HG03457 (cell line): Measurements from ENCODE around the gene GPD1L.
"Not testable (repeated sequence)": the region's sequence is repeated elsewhere in the genome, so short reads cannot be mapped to it uniquely, and the experiment has no call there.

Experiments used
- ATAC-seq: cut with Tn5 transposase; IDR thresholded peaks from one replicate; pipeline ENCODE4 v1.9.1; 2021; ENCODE audit warnings: moderate number of reproducible peaks; ENCODE audit not compliant: unreplicated experiment

Gene GPD1L

DNA sequence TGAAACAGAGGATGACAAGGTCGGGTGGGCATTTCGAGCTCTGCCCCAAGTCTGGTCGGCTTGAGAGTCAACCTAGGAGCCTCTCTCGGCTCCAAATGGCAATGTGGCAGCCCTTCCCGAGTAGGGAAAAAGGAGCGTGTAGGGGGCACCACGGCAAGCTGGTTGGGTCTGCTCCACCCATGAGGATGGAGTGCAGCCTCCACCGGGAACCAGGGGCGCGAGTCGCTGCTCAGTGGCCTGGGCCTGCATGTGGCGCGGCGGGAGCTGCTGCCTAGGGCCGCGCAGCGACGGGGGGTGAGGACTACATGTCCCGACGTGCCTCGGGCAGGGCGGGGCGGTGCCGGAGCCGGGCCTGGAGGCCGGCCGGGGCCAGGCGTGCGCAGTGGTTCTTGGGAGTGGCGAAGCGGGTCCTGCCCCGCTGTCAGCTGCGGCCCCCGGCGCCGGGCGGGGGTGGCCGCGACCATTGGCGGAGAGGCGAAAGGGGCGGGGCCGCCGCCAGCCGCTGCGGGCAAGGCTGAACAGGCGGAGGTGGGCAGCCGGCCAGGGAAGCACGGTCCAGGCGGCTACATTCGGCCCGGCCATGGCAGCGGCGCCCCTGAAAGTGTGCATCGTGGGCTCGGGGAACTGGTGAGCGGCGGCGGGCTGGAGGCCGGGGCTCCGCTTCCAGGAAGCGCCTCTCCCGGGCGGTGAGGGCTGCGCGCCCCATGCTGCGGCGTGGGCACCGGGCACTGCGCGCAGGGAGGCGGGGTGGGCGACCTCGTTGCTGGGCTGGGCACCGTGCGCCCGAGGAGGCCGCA is at the start of gene GPD1L:
Gene GPD1L (plus strand): TSS at position 489 of the 797 bp plus-strand sequence. CDS start 92 bp downstream, at position 581.
- peak; percentile 99 for ATAC-seq

DNA sequence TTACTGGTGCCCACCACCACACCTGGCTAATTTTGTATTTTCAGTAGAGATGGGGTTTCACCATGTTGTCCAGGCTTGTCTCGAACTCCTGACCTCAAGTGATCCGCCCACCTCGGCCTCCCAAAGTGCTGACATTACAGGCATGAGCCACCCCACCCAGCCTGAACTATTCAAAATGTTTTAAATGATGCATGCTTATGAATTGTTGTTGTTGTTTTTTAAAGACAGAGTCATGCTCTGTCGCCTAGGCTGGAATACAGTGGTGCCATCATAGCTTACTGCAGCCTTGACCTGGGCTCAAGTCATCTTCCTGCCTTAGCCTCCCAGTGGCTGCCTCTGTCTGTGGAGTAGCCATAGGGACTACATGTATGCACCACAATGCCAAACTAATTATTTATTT is 48.0 kb upstream of the GPD1L start:
- not testable (repeated sequence) for ATAC-seq

DNA sequence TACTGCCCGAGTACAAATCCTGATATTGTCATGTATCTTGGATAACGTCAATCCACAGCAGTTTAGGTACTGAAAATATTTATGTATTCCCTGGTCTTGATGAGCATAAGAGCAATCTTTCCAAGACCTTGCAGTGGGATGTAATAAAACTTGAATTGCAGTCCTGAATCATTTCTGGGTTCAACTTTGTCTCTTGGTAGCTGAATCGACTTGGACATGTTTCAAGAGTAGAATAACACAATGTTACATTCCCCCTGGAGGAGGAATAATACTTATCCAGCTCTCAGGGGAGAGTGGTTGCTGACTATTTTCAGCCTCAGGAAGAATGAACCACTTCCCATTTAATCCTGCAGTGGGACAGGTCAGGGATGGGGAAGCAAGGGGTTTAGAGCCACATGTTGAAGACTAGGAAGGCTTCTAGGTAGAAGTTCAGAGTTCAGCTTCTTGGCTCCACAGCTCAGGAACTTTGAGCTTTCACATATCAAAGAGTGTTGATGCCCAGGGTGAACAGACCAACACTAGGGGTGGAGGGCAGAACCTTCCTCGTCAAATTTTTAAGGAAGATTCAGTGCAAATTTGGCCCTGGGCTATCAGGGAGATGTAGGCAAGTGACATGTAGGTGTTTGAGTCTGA is 43.4 kb upstream of the GPD1L start:
- ATAC-seq = no peak

DNA sequence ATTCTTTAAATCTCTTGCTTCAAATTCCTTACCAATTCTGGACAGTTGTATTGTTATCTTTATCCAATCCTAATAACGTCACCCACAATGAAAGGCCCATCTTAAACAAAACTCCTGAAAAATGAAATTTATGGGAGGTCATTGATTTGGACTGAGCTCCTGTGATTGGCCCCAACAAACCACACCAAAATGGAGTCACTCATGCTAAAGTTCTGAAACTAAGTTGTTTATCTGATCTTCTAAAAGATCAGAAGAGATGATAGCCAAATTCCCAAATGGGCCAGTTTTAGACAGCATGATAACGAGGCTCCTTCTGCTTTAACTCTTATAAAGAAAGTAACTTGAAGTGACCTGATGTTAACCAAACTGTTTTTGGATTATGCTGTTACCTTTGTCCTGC is 39.7 kb upstream of the GPD1L start:
- no peak for ATAC-seq

DNA sequence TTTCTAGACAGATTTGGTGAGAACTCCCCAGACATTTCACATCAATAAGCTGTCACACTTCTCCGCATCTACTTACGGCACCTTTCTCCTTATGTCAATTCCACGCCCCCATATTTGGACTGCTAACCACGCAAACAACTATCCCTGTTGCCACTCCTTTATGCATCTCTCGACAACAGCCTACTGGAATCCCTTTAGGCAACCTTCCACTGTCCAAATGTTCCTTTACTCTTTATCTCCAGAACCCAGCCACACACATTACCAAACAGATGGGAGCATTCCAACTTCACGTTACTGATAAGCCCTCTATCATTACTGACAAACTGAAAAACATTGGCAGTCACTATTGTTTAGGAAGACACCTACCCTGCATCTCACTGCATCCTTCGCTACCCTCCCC is 32.2 kb upstream of the GPD1L start:
- ATAC-seq = not testable (repeated sequence)

DNA sequence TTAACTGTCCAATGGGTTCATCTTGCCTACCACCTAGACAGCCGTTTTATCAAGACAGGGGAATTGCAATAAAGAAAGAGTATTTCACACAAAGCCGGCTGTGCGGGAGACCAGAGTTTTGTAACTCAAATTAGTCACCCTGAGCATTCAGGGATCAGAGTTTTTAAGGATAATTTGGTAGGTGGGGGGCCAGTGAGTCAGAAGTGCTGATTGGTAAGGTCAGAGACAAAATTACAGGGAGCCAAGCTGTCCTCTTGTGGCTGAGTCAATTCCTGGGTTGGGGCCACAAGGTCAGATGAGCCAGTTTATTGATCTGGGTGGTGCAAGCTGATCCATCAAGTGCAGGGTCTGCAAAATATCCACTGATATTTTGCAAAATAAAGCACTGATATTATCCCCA is 29.9 kb upstream of the GPD1L start:
- no peak for ATAC-seq

DNA sequence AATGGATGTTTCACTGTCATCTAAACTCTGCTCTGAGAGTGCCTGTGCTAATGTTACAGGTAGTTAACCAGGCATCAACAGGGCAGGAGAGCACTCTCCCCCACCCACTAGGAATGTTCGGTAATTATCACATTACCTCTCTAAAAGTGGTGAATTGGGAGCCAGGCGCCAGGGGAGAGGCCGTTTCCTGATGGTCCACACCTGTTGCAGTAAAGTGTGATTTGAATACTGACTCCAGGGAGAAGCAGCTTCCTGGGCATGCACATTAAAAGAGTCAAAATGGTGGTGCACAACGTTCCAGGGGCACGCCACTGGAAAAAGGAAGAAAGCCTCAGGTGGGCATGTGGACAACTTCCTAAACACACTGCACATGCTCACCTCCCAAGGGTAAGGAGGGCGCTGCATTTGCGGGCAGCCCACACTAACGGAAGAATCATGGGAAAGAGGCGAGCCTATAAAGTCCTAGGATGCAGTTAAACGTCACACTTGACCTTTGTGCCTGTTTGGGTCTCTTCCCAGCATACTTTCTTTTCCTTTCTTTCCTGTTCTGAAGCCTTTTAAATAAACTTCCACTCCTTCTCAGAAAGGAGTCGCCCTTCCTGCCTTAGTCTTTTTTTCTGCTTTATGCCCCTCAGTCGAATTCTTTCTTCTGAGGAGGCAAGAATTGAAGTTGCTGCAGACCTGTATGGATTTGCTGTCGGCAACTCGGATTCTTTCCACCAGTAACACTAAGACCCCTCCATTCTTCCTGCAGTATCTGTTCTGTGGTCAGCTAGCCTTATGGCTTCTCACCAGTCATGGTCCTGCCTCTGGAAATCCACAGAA is 28.9 kb upstream of the GPD1L start:
- ATAC-seq = no peak

DNA sequence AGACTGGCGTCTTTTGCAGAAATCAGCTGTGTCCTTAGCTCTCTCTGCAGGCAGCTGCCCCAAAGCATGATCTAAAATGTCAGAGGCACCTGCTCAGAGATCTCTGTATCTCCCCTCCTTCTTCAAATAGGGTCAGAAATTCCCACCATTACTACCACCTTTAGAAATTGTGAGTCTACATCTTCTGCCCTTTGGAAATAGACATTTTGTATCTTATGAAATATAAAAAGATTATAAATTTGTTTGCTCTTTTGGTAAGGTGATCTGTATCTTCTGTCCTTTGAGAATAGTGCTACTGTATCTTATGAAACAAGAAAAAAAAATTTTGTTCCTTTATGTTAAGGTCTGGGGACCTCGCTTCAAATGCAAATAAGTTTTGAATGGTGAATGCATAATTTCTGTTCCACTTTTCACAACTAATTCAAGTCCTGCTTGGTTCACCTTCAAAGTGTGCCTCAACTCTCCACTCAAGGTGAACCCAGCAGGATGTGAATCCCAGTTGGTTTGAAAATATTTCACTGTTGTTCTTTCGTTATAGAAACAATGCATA is 28.3 kb upstream of the GPD1L start:
- ATAC-seq = no peak

DNA sequence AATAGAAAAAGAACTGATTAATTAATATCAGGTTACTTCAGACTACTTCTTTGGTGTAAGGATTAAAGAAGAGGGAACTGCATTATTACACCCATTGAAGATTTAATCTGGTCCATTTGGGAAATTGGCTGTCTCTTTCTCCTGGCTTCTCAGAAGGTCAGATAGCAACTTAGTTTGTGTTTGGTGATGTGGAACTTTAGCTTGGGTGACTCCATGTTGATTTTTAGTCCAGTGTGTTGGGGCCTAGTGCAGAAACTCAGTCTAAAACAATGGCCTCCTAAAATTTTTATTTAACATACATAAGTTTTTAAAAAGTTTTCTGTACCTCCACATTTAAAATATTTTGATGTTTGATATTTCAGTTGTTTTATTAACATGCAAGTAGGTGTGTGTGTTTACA is 27.6 kb upstream of the GPD1L start:
- ATAC-seq = no peak

DNA sequence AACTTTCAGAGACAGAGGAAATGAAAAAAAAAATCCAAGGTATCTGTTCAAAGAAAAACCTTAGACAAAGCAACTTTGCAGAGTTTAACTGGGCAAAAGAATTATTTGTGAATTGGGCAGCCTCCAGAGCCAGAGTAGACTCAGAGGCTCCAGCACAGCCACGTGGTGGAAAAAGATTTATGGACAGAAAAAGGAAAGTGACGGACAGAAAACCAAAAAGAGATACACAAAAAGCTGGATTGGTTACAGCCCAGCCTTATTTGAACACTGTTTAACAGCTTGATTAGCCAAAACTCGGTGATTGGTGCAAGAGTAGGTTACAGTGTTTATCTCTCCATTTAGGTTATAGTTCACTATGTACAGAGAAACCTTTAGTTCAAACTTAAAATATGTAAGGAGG is 23.7 kb upstream of the GPD1L start:
- no peak for ATAC-seq

DNA sequence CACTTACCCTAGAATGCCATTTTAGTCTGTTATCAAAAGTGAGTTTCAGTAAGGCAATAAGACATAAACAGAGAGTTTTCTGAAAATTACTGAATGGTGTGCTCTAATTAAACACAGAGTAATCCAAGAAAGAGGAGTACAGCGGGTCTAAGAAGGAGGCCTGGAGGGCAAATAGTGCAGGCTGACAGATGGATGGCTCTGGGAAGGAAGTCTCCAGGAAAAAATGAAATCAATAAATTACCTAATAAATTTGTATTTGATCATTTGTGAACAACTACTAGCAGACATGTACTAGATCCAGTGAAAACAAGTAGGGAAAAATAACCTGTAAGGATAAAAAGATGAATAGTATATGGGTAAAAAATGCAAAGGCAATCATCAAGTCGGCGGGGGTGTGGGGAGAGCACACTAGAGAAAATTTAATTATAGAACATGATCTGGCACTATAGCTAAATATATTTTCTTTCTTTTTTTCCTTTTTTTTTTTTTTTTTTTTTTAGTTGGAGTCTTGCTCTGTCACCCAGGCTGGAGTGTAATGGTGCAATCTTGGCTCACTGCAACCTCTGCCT is 22.6 kb upstream of the GPD1L start:
- no peak for ATAC-seq

DNA sequence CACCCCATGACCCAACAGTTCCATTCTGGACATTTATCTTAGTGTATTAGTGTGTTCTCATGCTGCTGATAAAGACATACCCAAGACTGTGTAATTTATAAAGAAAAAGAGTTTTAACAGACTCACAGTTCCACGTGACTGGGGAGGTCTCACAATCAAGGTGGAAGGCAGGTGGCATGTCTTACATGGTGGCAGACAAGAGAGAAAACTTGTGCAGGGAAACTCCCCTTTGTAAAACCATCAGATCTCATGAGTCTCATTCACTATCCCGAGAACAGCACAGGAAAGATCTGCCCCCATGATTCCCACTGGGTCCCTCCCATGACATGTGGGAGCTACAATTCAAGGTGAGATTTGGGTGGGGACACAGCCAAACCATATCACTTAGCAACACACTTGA is 21.6 kb upstream of the GPD1L start:
- ATAC-seq = no peak

DNA sequence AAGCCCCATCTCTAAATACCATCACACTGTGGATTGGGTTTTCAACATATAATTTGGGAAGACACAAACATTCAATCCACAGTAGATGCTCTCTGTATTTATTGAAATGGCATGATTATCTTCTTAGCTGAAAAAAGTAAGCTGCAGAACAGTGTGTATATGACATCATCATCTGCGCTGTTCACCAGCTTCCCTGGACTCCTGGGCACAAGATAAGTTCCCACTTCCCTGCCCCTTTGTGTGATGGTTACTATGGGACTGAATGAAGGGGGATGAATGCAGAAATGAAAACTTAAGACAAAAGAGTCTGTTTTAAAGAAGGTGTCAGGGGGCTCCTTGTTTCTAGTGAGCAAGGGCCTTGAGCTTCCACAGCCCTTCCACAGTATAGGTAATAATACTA is 20.0 kb upstream of the GPD1L start:
- ATAC-seq = no peak

DNA sequence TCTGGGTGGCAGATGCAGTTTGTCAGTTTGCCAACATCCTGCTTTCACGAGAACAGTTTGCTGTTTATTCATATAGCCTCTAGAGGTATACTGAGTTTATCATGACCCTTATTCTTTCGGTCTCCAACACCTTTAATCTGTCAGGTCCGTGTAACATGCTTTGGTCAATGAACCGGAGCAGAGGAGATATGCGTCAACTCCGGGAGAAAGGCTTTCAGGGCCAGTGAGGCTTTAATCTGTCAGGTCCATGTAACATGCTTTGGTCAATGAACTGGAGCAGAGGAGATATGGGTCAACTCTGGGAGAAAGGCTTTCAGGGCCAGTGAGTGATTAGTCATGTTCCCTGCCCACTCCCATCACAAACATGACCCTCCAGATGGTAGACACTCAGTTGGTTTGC is 16.9 kb upstream of the GPD1L start:
- ATAC-seq = no peak

DNA sequence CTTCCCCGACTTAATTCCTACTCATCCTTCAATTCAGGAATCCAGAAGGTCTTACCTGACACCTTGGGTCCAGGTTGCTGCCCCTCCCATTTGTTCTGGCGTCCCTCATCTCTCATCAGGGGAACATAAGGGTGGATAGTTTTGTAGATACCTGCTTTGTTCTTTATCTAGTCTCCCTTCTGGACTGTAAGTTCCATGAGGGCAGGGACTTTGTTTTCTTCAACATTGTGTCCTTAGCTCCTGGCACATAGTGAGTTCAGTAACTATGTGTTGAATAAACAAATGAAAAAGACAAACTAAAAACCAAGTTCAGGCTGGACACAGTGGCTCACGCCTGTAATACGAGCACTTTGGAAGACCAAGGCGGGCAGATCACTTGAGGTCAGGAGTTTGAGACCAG is 13.2 kb upstream of the GPD1L start:
- ATAC-seq = no peak

DNA sequence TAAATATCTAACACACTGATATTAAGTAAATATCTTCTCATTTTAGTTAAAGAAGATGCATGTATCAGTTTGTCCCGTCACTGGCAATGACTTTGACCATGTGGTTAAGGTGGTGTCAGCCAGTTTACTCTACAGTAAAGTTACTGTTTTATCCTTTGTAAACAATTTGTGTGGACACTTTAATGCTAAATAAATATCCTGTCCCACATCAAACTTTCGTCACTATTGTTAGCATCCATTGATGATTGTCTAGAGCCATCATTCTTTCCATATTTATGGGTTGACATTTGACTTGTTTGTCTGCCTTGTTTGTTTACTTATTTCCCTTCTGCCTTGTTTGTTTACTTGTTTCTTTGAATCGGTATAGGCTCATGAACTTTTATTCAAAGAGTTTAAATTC is 11.0 kb upstream of the GPD1L start:
- no peak for ATAC-seq

DNA sequence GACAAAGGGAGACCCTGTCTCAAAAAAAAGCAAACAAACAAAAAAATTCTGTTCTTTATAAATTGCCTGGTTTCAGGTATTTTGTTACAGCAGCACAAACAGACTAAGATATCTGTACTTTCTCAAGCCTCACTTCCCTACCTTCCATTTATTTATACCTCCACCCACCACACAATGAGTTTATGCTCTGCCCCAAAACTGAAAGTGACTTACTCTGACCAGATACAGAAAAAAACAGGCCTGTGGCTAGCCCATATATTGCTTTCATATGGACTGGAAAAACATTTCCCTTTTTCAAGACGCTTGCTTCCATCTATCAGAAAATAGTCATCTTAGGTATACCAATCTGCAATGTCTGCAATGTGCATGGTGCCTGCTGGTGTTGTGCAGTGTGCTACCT is 8.7 kb upstream of the GPD1L start:
- ATAC-seq = no peak

DNA sequence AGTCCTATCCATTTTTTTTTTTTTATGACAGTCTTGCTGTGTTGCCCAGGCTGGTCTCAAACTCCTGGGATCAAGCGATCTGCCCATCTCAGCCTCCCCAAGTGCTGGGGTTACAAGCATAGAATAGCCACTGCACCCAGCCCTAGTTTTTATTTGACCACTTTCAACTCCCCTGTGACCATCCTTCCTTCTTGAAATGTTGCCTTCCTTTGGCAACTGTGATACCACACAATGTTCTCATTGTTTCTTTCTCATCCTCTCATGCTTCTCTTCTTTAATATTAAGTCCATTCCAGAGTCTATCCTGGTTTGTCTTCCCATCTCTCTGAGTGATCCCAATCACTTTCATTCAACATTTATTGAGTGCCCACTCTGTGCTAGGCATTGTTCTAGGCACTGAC is 7.9 kb upstream of the GPD1L start:
- ATAC-seq = no peak

DNA sequence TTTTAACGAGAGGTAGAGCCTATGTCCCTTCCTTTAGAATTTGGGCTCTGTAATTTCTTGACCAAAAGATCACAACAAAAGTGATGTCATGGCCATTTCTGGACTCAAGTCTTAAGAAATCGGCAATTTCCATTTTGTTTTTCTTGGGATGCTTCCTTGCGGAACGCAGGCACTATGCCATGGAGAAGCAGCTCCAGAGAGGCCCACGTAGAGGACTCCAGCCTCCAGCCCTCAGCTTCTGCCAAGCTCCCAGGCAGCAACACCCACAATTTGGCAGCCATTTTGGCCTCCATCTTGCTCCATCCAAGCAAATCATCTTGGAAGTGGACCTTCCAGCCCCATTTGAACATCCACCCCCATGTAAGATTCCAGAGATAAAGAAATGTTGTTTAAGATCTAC is 6.0 kb upstream of the GPD1L start:
- ATAC-seq = no peak

DNA sequence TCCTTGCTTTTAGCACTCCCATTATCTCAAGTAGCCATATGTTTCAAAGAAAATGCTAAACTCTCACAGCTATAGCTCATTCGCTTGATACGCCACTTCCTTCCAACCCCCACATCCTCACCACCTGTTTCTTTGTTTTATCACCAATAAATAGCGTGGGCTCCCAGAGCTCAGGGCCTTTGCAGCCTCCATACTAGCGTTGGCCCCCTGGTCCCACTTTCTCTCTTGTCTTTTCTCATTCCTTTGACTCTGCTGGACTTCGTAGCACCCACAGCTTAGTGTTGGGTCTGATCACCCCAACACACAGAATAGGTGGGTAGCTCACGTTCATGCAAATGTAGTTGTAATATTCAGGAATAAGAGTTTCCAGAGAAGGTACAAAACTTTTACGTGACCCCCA is 4.1 kb upstream of the GPD1L start:
- ATAC-seq = no peak

DNA sequence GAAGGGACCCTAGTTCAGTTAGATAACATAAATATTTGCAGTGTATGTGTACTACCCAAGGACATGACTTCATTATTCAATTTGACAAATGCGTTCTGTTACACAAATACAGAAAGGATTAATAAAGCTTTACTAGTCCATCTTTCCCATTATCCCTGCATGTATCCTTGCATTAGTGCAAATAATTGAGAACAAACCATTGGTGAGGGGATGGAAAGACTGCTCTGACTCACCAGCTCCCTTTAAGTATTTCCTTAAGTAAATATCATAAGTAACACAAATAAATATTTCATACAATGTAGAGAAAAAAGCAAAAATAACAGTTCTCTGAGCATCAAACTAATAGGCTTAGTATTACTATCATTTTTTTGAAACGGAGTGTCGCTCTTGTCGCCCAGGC is 1.9 kb upstream of the GPD1L start:
- ATAC-seq = no peak
